GM23248 (cell line): ENCODE measurements around the gene GALNT2. TPM values are rescaled to one million over a fixed set of nuclear protein-coding genes. Genes with fewer than 3 reads are reported as not detected.

Experiments used
- DNase-seq: peaks from one replicate; pipeline ENCODE4 v3.0.0-alpha.2; 2015
- H2AFZ ChIP-seq: fragments of 200-600 bp; sonication (generic); 2 replicates; pipeline ENCODE4 v1.6.1; 2016; ENCODE audit warnings: antibody characterized with exemption
- H3F3A ChIP-seq: fragments of 200-600 bp; sonication (generic); 2 replicates; pipeline ENCODE4 v1.6.1; 2016; ENCODE audit warnings: mild to moderate bottlenecking, antibody characterized with exemption, mixed run types; ENCODE audit not compliant: insufficient read depth
- H3K27ac ChIP-seq: fragments of 200-600 bp; sonication (generic); 2 replicates; pipeline ENCODE4 v1.5.1; 2016; ENCODE audit warnings: mild to moderate bottlenecking
- H3K27me3 ChIP-seq: fragments of 200-600 bp; sonication (generic); replicated peaks from 2 replicates; pipeline ENCODE4 v1.6.1; 2016; ENCODE audit warnings: mild to moderate bottlenecking; ENCODE audit not compliant: insufficient read depth
- H3K36me3 ChIP-seq: fragments of 200-600 bp; sonication (generic); 2 replicates; pipeline ENCODE4 v1.6.1; 2016; ENCODE audit warnings: low read depth, mild to moderate bottlenecking
- H3K4me1 ChIP-seq: fragments of 200-600 bp; sonication (generic); 2 replicates; pipeline ENCODE4 v1.6.1; 2016; ENCODE audit warnings: mild to moderate bottlenecking; ENCODE audit not compliant: insufficient read depth
- H3K4me2 ChIP-seq: fragments of 200-600 bp; sonication (generic); one replicate; pipeline ENCODE4 v1.6.1; 2016; ENCODE audit warnings: mild to moderate bottlenecking; ENCODE audit not compliant: unreplicated experiment
- H3K4me3 ChIP-seq: fragments of 200-600 bp; sonication (generic); 2 replicates; pipeline ENCODE4 v1.5.1; 2016; ENCODE audit warnings: mild to moderate bottlenecking
- H3K79me2 ChIP-seq: fragments of 200-600 bp; sonication (generic); 2 replicates; pipeline ENCODE4 v1.6.1; 2016; ENCODE audit warnings: mild to moderate bottlenecking; ENCODE audit not compliant: insufficient read depth
- H3K9ac ChIP-seq: fragments of 200-600 bp; sonication (generic); 2 replicates; pipeline ENCODE4 v1.6.1; 2016; ENCODE audit warnings: mild to moderate bottlenecking
- H3K9me2 ChIP-seq: fragments of 200-600 bp; sonication (generic); 2 replicates; pipeline ENCODE4 v1.6.1; 2016; ENCODE audit warnings: mixed run types, mild to moderate bottlenecking, moderate library complexity; ENCODE audit not compliant: insufficient read depth
- H3K9me3 ChIP-seq: fragments of 200-600 bp; sonication (generic); one replicate; pipeline ENCODE4 v1.6.1; 2017; ENCODE audit warnings: low read depth
- H4K20me1 ChIP-seq: fragments of 200-600 bp; sonication (generic); 2 replicates; pipeline ENCODE4 v1.6.0; 2016; ENCODE audit not compliant: insufficient read depth
- EZH2 ChIP-seq: fragments of 200-600 bp; sonication (generic); IDR thresholded peaks from 2 replicates; pipeline ENCODE4 v1.6.1; 2018; ENCODE audit warnings: antibody characterized with exemption, mild to moderate bottlenecking; ENCODE audit not compliant: insufficient read depth, poor library complexity, severe bottlenecking
- EZH2phosphoT487 ChIP-seq: fragments of 200-600 bp; sonication (generic); IDR thresholded peaks from 2 replicates; pipeline ENCODE4 v1.6.1; 2018; ENCODE audit warnings: antibody characterized with exemption, moderate library complexity, mild to moderate bottlenecking, low read depth; ENCODE audit not compliant: insufficient read depth
- WGBS, 2 experiments: methylation state at CpG; one replicate each; pipeline ENCODE4 v1.1.6; 2015 to 2017; ENCODE audit warnings: low lambda C conversion rate in 2 of 2, low coverage in 1 of 2; ENCODE audit errors: missing lambda C conversion rate in 2 of 2; 5-methylcytosine and 5-hydroxymethylcytosine counted together
- in situ Hi-C: fragments of 300-500 bp; cut with MboI; formaldehyde crosslinking; loops from 2 replicates; pipeline ENCODE4 v1.15.0; 2020
- polyA plus RNA-seq: library from polyadenylated mRNA; unstranded; fragments of >200 nt; fragmentation: Nextera tagmentation; extraction: Ambion mirVana; gene quantifications from 2 replicates; pipeline ENCODE4 v1.2.1, GENCODE V29; 2016
- total RNA-seq: library from RNA; depleted of rRNA; stranded (reverse); fragments of >200 nt; shearing (Covaris generic); gene quantifications from 2 replicates; pipeline ENCODE4 v1.2.3, GENCODE V29; 2014

The GALNT2 gene
- total and polyA plus RNA-seq, 2 experiments from 2014 or later, result 111 to 124 TPM

- no peaks in the 10 kb centered on the region for H3K36me3 ChIP-seq
- in situ Hi-C loops, result no loop called here
- 98 to 100% methylated on average over 5 of the region's 5 CpGs for WGBS, 2 experiments
- no peaks in the 10 kb centered on the region for H4K20me1 ChIP-seq
- H3K9me2 ChIP-seq, result no peaks in the 10 kb centered on the region
- no peaks in the 10 kb centered on the region; the same call in 1 of the 2 replicates for H3F3A ChIP-seq
- no peak overlapping the region for H3K9ac ChIP-seq
- no peak overlapping the region for H3K27ac ChIP-seq
- no peak overlapping the region for H3K4me2 ChIP-seq
- no peak for DNase-seq
- no peaks in the 10 kb centered on the region for H3K27me3 ChIP-seq
- H3K4me3 ChIP-seq, result no peak overlapping the region
- H2AFZ ChIP-seq, result no peak overlapping the region
- peaks cover 94% of the 10 kb centered on the region for H3K79me2 ChIP-seq
- H3K4me1 ChIP-seq, result no peaks in the 10 kb centered on the region
- TF ChIP-seq EZH2phosphoT487 (no peak), EZH2 (no peak)
- no peaks in the 10 kb centered on the region for H3K9me3 ChIP-seq
Observed at GRCh38 chr1:230196077-230196476, 129.0 kb downstream of the GALNT2 start.

DNA sequence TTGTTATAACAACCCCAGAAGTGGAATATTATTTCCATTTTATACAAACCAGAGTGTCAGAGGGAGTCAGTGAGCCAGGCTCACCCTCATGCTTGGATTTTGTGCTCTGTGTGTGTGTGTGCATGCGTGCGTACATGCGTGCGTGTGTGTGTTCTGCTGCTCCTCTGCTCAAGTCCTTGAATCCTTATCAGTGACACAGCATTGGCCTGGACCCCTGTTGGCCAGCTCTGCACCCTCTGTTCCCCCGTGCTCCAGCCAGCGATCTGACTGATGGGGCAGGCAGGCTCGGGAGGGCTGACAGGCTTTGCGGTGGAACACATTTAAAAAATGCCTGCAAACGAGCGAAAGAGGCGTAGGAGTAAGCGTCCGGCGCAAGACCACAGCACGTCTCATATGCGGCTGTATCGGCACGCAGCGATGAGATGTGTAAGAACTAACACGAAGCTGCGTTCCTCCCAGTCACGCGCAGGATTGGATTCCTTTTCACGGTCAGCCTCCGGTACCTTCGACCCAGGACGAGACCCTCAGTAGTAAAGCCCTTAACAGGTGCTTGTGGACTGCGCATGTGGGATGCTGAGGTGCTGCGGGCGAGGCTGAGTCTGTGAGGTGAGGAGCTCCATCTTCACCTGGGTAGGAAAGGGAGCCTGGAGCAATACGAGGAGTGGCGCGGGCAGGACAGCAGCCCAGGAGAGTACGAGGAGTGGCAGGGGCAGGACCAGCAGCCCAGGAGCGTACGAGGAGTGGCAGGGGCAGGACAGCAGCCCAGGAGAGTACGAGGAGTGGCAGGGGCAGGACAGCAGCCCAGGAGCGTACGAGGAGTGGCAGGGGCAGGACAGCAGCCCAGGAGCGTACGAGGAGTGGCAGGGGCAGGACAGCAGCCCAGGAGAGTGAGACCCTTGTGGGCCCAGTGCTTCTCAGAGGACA is 130.9 kb downstream of the GALNT2 start:
- H4K20me1 ChIP-seq, result no peaks in the 10 kb centered on the region
- no peaks in the 10 kb centered on the region for H3K9me2 ChIP-seq
- H3K36me3 ChIP-seq, result no peaks in the 10 kb centered on the region
- H3K4me1 ChIP-seq, result no peaks in the 10 kb centered on the region
- no peaks in the 10 kb centered on the region for H3K27me3 ChIP-seq
- no peak overlapping the region for H3K4me2 ChIP-seq
- no peak overlapping the region for H3K9ac ChIP-seq
- no peaks in the 10 kb centered on the region for H3K9me3 ChIP-seq
- TF ChIP-seq EZH2, result no peak
- no peak for TF ChIP-seq EZH2phosphoT487
- no peaks in the 10 kb centered on the region for H3F3A ChIP-seq
- 96 to 98% methylated on average over 32 to 41 of the region's 41 CpGs for WGBS, 2 experiments
- H2AFZ ChIP-seq, result no peak overlapping the region
- DNase-seq, result no peak
- no peak overlapping the region for H3K4me3 ChIP-seq
- in situ Hi-C loops, result no loop called here
- H3K27ac ChIP-seq, result no peak overlapping the region
- H3K79me2 ChIP-seq, result peaks cover 94% of the 10 kb centered on the region

DNA sequence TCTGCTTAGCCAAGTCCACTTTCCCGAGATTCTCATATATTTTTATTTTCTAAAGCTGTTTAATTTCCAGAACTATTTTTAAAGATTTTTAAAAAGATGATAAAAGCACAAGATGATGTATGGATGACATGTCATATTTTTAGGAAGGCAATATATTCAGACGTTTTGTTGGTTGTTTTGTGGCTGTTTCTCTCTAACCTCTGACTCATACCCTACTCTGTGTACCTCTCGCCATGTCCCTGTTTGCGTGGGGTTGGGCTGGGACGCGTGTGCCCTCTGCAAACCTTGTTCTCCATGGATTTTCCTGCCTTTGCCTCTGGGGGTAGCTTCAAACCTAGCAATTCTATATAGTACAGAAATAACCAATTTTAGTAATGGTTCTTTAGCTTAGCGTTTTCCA is 132.0 kb downstream of the GALNT2 start:
- Histone ChIP-seq H4K20me1 (no peaks in the 10 kb centered on the region), H3K4me2 (no peak overlapping the region), H3F3A (no peaks in the 10 kb centered on the region), H3K9ac (no peak overlapping the region), H3K9me3 (no peaks in the 10 kb centered on the region), H3K79me2 (peaks cover 94% of the 10 kb centered on the region), H3K4me1 (no peaks in the 10 kb centered on the region), H3K36me3 (no peaks in the 10 kb centered on the region), H3K4me3 (no peak overlapping the region), H3K27ac (no peak overlapping the region), H3K27me3 (no peaks in the 10 kb centered on the region), H3K9me2 (no peaks in the 10 kb centered on the region), H2AFZ (no peak overlapping the region)
- TF ChIP-seq EZH2 (no peak), EZH2phosphoT487 (no peak)
- in situ Hi-C loops, result no loop called here
- 75 to 80% methylated on average over 7 of the region's 7 CpGs for WGBS, 2 experiments
- no peak for DNase-seq

GRCh38 chr1:230199554-230199953 is 132.5 kb downstream of the GALNT2 start:
- Histone ChIP-seq H3K79me2 (peaks cover 94% of the 10 kb centered on the region), H2AFZ (no peak overlapping the region), H4K20me1 (no peaks in the 10 kb centered on the region), H3K27ac (no peak overlapping the region), H3K36me3 (peaks cover 3% of the 10 kb centered on the region; the same call in 1 of the 2 replicates), H3K27me3 (no peaks in the 10 kb centered on the region), H3K9me3 (no peaks in the 10 kb centered on the region), H3K9ac (no peak overlapping the region), H3K4me2 (no peak overlapping the region), H3K9me2 (no peaks in the 10 kb centered on the region), H3K4me1 (no peaks in the 10 kb centered on the region), H3K4me3 (no peak overlapping the region), H3F3A (no peaks in the 10 kb centered on the region)
- DNase-seq, result no peak
- TF ChIP-seq EZH2phosphoT487 (no peak), EZH2 (no peak)
- in situ Hi-C loops, result no loop called here
- 99 to 100% methylated on average over 4 of the region's 4 CpGs for WGBS, 2 experiments
